Measurements from ENCODE around the gene HS1BP3. TPM values are rescaled to one million over a fixed set of nuclear protein-coding genes. Genes with fewer than 3 reads are reported as not detected.

Gene HS1BP3
- total RNA-seq, 4 donors from 2014 or later: 23.3 to 38.2 (median 34.2) TPM

- 91% methylated on average over 4 of the region's 4 CpGs for WGBS
- peaks cover 39% of the 10 kb centered on the region for H3K4me1 ChIP-seq
Observed at GRCh38 chr2:20630967-20631366, 19.9 kb downstream of the HS1BP3 start.

GRCh38 chr2:20629581-20630171, 21.2 kb downstream of the HS1BP3 start:
- Histone ChIP-seq H3K36me3 (peaks cover 17% of the 10 kb centered on the region), H3K4me3 (no peak overlapping the region), H3K9me3 (no peaks in the 10 kb centered on the region), H3K4me1 (peaks cover 26% of the 10 kb centered on the region), H3K27ac (no peak overlapping the region), H3K27me3 (no peaks in the 10 kb centered on the region)
- TF ChIP-seq EP300 (IDR thresholded peaks at IDR 0.05) (no peak), POLR2A (IDR thresholded peaks at IDR 0.05) (no peak), POLR2AphosphoS5 (IDR thresholded peaks at IDR 0.05) (no peak), CTCF (IDR thresholded peaks at IDR 0.05) (no peak)
- DNase-seq (ENCODE audit: low spot score in 2 of 2): peak in 1 of 2 donors; percentile 57
- WGBS: 82% methylated on average over 12 of the region's 12 CpGs

More at GRCh38 chr2:20630967-20631366, 19.9 kb downstream of the HS1BP3 start:
- H3K9me3 ChIP-seq: no peaks in the 10 kb centered on the region
- H3K36me3 ChIP-seq: peaks cover 11% of the 10 kb centered on the region
- H3K27me3 ChIP-seq: no peaks in the 10 kb centered on the region
- DNase-seq (ENCODE audit: low spot score in 2 of 2): peak in 1 of 2 donors; percentile 13
- no peak overlapping the region for H3K27ac ChIP-seq
- H3K4me3 ChIP-seq: no peak overlapping the region
- no peak for TF ChIP-seq EP300 (IDR thresholded peaks at IDR 0.05)
- TF ChIP-seq POLR2A (IDR thresholded peaks at IDR 0.05): no peak
- TF ChIP-seq POLR2AphosphoS5 (IDR thresholded peaks at IDR 0.05): no peak
- no peak for TF ChIP-seq CTCF (IDR thresholded peaks at IDR 0.05)

GRCh38 chr2:20629181-20629580, 21.7 kb downstream of the HS1BP3 start:
- Histone ChIP-seq H3K4me3 (no peak overlapping the region), H3K36me3 (peaks cover 22% of the 10 kb centered on the region), H3K27ac (no peak overlapping the region), H3K27me3 (no peaks in the 10 kb centered on the region), H3K9me3 (no peaks in the 10 kb centered on the region), H3K4me1 (peaks cover 22% of the 10 kb centered on the region)
- WGBS: 88% methylated on average over 6 of the region's 6 CpGs
- peak in 1 of 2 donors; percentile 48 for DNase-seq (ENCODE audit: low spot score in 2 of 2)
- TF ChIP-seq POLR2A (IDR thresholded peaks at IDR 0.05) (no peak), CTCF (IDR thresholded peaks at IDR 0.05) (no peak), POLR2AphosphoS5 (IDR thresholded peaks at IDR 0.05) (no peak), EP300 (IDR thresholded peaks at IDR 0.05) (no peak)

- Histone ChIP-seq H3K27me3 (no peaks in the 10 kb centered on the region), H3K9me3 (no peaks in the 10 kb centered on the region), H3K27ac (no peak overlapping the region), H3K36me3 (peaks cover 35% of the 10 kb centered on the region), H3K4me1 (peaks cover 9% of the 10 kb centered on the region), H3K4me3 (no peak overlapping the region)
- 86% methylated on average over 16 of the region's 16 CpGs for WGBS
- DNase-seq (ENCODE audit: low spot score in 2 of 2): peak in 1 of 2 donors; percentile 50
- no peak for TF ChIP-seq POLR2AphosphoS5 (IDR thresholded peaks at IDR 0.05)
- no peak for TF ChIP-seq CTCF (IDR thresholded peaks at IDR 0.05)
- TF ChIP-seq POLR2A (IDR thresholded peaks at IDR 0.05): no peak
- TF ChIP-seq EP300 (IDR thresholded peaks at IDR 0.05): no peak
Observed at GRCh38 chr2:20627712-20628380, 23.1 kb downstream of the HS1BP3 start.

GRCh38 chr2:20626698-20627513, 24.0 kb downstream of the HS1BP3 start:
- peak in 1 of 2 donors; percentile 55 for DNase-seq (ENCODE audit: low spot score in 2 of 2)
- WGBS: 95% methylated on average over 17 of the region's 20 CpGs
- TF ChIP-seq POLR2AphosphoS5 (IDR thresholded peaks at IDR 0.05) (no peak), EP300 (IDR thresholded peaks at IDR 0.05) (no peak), CTCF (IDR thresholded peaks at IDR 0.05) (no peak), POLR2A (IDR thresholded peaks at IDR 0.05) (no peak)
- H3K36me3 ChIP-seq: peaks cover 44% of the 10 kb centered on the region
- H3K9me3 ChIP-seq: no peaks in the 10 kb centered on the region
- H3K27me3 ChIP-seq: no peaks in the 10 kb centered on the region
- no peak overlapping the region for H3K4me3 ChIP-seq
- peaks cover 2% of the 10 kb centered on the region for H3K4me1 ChIP-seq
- H3K27ac ChIP-seq: no peak overlapping the region
